NCI-H2171 (cell line): ENCODE measurements around the gene IARS2.
"Not testable (repeated sequence)": the region's sequence is repeated elsewhere in the genome, so short reads cannot be mapped to it uniquely, and the experiment has no call there.

Experiments used
- DNase-seq: peaks from one replicate; lab custom pipeline; 2025; lab: John Stamatoyannopoulos, UW

Gene IARS2

DNA sequence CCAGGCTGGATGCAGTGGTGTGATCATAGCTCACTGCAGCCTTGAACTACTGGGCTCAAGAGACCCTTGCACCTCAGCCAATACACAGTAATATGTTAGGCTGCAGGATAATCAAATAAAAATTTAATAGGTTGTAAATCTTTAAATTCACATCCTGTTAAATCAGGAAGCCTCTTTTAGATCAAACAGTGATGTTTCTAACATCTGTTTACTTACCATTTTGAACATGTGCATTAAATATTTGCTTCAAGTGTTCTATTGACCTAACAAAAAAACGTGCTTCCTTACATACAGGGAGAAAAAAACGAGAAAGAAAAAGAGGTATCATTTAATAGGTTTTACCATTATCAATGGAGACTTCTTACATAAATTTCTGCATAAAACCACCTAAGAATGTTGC, 70.6 kb downstream of the IARS2 start:
- no peak for DNase-seq

DNA sequence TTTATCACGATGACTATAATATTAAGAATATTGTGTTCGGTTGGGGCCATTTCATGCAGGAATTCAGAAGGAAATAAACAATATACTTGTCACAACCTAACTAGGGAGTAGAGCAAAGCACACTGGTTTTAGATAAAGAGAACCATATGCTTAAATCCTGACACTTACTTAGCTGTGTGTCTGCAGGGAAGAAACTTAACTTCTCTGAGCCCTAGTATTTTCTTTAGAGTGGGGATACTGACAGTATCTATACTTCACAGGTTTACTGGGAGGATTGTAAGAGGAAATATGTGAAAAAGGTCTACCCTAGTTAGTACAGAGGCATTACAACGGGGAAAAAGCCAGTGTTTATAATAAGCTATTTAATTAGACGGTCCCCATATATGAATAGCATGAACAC, 72.9 kb downstream of the IARS2 start:
- no peak for DNase-seq

DNA sequence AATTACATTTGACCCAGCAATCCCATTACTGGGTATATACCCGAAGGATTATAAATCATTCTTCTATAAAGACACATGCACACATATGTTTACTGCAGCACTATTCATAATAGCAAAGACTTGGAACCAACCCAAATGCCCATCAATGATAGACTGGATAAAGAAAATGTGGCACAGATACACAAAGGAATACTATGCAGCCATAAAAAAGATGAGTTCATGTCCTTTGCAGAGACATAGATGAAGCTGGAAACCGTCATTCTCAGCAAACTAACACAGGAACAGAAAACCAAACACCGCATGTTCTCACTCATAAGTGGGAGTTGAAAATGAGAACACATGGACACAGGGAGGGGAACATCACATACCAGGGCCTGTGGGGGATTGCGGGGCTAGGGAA, 76.0 kb downstream of the IARS2 start:
- DNase-seq, result not testable (repeated sequence)

DNA sequence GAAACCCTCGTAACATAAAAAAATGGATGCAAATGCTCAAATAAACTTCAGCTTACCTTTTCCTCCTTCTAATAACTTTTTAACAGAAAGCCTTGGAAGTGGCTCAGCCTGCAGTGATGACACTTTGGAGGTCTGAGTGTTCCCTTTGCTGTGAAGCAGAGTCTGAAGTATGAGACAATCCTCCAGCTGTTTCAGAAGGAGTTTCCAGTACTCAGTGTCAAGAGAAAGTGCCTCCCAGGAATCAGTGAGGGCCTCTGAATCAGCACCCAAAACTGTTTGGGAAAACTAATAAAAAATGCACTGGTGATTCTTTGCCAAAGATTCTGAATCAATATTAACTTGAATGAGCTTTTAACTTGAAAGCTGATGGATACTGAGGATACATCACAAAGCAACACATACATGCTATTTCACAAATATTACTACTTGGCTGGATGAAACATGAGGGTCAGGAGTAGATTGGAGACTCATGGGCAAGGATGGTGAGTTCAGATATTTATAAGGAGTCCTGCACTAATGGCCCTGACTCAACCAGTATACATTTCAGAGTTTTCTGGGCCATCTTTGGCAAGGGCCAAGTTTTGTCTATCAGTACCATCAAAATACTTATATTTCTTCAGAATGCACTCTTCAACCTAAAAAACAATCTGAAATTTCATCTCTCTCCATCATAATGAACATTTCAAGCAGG, 77.0 kb downstream of the IARS2 start:
- no peak for DNase-seq

DNA sequence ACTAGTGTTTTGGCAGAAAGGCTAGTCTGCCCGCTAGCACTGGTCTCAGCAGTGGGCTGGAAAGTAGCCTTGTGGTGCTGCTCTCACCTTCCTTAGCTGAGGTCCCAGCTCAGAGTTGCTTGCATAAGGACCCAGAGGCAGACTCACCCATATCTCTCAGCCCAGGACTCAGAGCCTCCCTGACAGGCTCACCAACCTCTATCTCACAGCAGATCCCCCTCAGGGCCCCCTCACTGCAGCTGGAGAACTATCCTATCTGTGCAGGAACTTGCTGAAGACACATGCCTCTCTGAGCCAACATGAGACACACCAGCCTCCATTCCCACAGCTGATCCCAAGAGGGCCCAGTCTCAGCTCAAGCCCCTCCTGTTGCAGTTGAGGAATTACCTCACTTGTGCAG, 82.6 kb downstream of the IARS2 start:
- DNase-seq, result no peak

DNA sequence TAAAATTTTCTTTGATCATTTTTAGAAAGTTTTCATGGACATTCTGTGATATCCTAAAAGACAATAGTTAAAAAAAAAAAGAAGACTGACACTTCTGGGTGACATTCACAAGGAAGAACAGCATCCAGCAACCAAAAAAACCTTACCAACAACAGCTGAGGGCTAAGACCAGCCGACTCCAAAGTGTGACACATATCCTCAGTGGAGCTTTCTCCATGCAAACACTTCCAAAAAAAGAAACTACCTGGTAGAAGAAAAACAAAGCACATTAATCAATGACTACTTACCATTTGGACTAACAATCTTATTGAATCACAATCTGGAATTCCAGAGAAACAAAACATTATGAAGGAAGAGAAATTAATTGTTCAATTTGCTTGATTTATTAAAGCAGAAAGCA, 88.2 kb downstream of the IARS2 start:
- no peak for DNase-seq

DNA sequence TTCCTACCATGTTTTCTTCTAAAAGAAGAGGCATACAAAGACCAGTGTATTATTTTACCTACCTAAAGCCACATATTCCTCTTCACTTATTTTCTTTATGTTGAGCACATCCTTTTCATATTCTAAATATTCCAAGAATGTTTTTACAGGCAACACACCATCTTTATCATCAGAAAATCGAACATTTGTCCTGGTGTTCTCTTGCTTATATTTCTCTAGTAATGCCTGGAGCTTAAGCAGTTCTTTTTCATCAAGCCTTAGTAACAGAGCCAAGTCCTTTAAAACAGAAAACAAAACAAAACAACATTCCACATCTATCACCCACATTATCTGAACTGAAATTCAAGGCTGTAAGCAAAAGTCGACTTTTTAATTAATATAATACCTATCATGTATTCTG, 88.7 kb downstream of the IARS2 start:
- DNase-seq, result no peak

DNA sequence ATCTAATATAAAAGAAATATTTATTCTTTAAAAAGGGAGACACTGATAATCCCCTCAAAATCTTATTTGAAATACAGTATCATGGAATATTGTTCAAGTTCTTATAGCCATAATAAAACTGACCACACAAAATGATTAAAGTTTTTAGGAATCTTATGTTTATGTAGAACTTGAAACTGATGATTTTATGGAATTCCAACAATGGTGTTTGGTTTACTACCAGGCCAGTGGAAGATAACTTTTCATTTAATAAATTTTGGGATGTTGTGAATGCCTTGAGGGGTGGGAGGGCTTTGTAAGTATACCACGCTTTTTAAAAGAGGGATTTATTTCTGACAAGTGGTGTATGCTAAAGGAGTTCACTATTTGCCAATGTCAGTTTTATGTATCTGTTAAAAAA, 90.6 kb downstream of the IARS2 start:
- DNase-seq, result no peak

DNA sequence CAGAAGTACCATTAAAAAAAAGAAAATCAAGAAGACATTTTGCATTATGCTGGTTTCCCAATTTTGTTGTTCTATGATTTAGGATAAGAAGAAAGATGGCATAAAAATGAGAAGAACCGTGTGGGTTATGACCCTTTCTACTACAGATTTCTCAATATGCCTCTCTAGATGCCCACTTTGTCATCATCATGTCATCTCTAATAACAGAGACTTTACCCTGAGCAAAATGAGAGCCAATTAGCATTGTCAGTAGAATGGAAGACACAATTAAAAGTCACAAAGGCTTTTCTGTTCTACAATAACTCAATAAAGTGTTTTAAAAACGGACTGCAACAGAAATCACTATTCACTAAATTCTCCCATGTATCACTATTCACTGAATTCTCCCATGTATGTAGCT, 92.8 kb downstream of the IARS2 start:
- DNase-seq, result no peak

DNA sequence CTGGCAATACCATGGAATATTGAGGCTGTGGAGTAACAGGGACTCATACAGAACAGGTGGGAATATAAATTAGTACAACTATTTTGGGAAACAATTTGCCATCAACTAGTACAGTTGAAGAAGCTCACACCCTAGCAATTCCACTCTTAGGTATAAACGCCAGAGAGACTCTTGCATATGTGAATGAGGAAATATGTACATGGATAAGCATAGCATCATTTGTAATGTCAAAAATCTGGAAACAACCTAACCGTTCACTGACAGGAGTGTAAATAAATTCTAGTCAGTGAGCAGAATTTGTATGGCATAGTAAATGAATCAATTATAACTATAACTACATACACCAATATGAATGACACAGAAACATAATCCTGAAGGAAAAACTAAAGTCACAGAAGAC, 94.6 kb downstream of the IARS2 start:
- DNase-seq, result no peak

DNA sequence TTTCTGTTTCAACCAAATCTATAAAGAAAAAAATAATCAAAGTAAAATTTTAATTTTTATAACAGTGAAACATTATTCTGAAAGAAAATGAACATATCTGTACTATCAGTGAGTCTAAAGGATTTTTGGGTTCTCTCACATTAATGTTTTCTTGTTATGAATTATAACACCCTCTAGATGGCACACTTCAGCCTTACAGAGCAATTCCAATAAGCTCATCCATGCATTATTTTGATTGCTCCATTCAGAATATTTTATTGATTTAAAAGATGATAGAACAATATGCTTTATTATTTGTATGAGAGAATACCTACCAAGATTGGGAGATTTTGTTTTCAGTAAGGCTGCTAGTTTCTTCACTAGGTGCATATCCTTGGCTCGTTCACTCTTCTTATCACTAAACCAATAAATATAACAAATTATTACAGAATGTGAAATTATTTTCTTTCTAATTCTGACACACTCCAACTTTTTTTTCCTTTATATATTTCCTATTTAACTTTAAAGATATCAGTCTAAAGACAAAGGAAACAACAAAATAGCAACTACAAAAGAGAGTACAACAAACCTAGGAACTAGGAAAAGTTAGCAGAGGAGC, 95.9 kb downstream of the IARS2 start:
- DNase-seq, result peak; percentile 9

DNA sequence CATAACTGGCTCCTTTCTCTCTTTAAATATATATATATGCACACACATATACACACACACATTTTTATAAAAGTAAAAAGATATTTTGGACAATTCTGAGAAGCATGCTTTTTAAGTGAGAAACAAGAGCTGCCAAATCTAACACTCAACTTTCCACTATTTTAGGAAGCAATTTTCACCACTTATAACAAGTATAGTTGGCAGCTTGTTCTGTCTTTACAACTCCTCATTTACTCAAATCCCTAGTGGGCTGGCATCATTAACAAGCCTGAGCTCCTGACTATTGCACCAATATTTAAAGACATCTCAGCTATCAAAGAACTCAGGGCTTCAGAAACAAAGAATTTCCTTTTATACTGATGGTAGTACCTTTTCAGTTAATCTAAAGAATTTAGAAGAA, 101.8 kb downstream of the IARS2 start:
- DNase-seq, result no peak
